Trophoblast cell (in vitro differentiated cells and primary cell): ENCODE results near the gene GALK1.

Experiments used
- DNase-seq, 2 donors: peaks; one replicate each; pipeline ENCODE4 v3.0.0-alpha.2; 2016
- H2AFZ ChIP-seq: 2 replicates; pipeline ENCODE4 v1.6.1; 2013; ENCODE audit warnings: low read length, moderate library complexity, mild to moderate bottlenecking; ENCODE audit not compliant: insufficient read depth, poor library complexity
- H2AK5ac ChIP-seq: 2 replicates; pipeline ENCODE4 v1.6.1; 2013; ENCODE audit warnings: mild to moderate bottlenecking, low read length
- H2BK120ac ChIP-seq: 2 replicates; pipeline ENCODE4 v1.6.1; 2013; ENCODE audit warnings: low read length, mild to moderate bottlenecking, moderate library complexity; ENCODE audit not compliant: insufficient read depth, poor library complexity
- H2BK12ac ChIP-seq: 2 replicates; pipeline ENCODE4 v1.6.1; 2013; ENCODE audit warnings: mild to moderate bottlenecking, low read length, moderate library complexity
- H2BK5ac ChIP-seq: 2 replicates; pipeline ENCODE4 v1.6.1; 2013; ENCODE audit warnings: low read length, low read depth, moderate library complexity, mild to moderate bottlenecking; ENCODE audit not compliant: poor library complexity
- H3K14ac ChIP-seq: 2 replicates; pipeline ENCODE4 v1.6.1; 2013; ENCODE audit warnings: mild to moderate bottlenecking, low read length
- H3K18ac ChIP-seq: 2 replicates; pipeline ENCODE4 v1.6.1; 2013; ENCODE audit warnings: mild to moderate bottlenecking, low read length
- H3K23ac ChIP-seq: 2 replicates; pipeline ENCODE4 v1.6.1; 2013; ENCODE audit warnings: low read length
- H3K27ac ChIP-seq: 2 replicates; pipeline ENCODE4 v1.5.1; 2013; ENCODE audit warnings: low read depth, mild to moderate bottlenecking, inconsistent platforms, low read length, moderate library complexity
- H3K27me3 ChIP-seq: 2 replicates; pipeline ENCODE4 v1.6.1; 2013; ENCODE audit warnings: inconsistent platforms, mild to moderate bottlenecking, low read length, moderate library complexity; ENCODE audit not compliant: insufficient read depth
- H3K36me3 ChIP-seq, 2 experiments: 1 replicate in 1 of 2; 2 replicates in 1 of 2; pipeline ENCODE4 v1.6.1; 2013; ENCODE audit warnings: low read length in 2 of 2, mild to moderate bottlenecking in 2 of 2, moderate library complexity in 1 of 2; ENCODE audit not compliant: insufficient read depth in 2 of 2, control insufficient read depth in 1 of 2
- H3K4ac ChIP-seq: 2 replicates; pipeline ENCODE4 v1.6.1; 2013; ENCODE audit warnings: low read depth, mild to moderate bottlenecking, low read length, moderate library complexity
- H3K4me1 ChIP-seq, 2 experiments: 1 replicate in 1 of 2; 2 replicates in 1 of 2; pipeline ENCODE4 v1.6.1; 2013; ENCODE audit warnings: low read length in 2 of 2, mild to moderate bottlenecking in 2 of 2, moderate library complexity in 1 of 2; ENCODE audit not compliant: insufficient read depth in 2 of 2, control insufficient read depth in 1 of 2
- H3K4me2 ChIP-seq: 2 replicates; pipeline ENCODE4 v1.6.1; 2013; ENCODE audit warnings: inconsistent platforms, mild to moderate bottlenecking, low read length, moderate library complexity
- H3K4me3 ChIP-seq: 2 replicates; pipeline ENCODE4 v1.5.1; 2013; ENCODE audit warnings: mild to moderate bottlenecking, low read depth, low read length, inconsistent platforms
- H3K79me1 ChIP-seq: one replicate; pipeline ENCODE4 v1.6.1; 2013; ENCODE audit warnings: low read length
- H3K79me2 ChIP-seq: 2 replicates; pipeline ENCODE4 v1.6.1; 2013; ENCODE audit warnings: low read length, mild to moderate bottlenecking; ENCODE audit not compliant: control insufficient read depth, insufficient read depth, poor library complexity
- H3K9ac ChIP-seq: 2 replicates; pipeline ENCODE4 v1.6.1; 2013; ENCODE audit warnings: mild to moderate bottlenecking, low read length
- H3K9me3 ChIP-seq: 2 replicates; pipeline ENCODE4 v1.6.1; 2013; ENCODE audit warnings: low read depth, mild to moderate bottlenecking, control low read depth, inconsistent platforms, low read length; ENCODE audit not compliant: insufficient read depth
- H4K12ac ChIP-seq: 2 replicates; pipeline ENCODE4 v1.6.1; 2013; ENCODE audit warnings: low read depth, mild to moderate bottlenecking, low read length, moderate library complexity
- H4K8ac ChIP-seq: 2 replicates; pipeline ENCODE4 v1.6.1; 2013; ENCODE audit warnings: low read depth, mild to moderate bottlenecking, low read length, moderate library complexity
- H4K91ac ChIP-seq: one replicate; pipeline ENCODE4 v1.6.1; 2013; ENCODE audit warnings: low read depth, mild to moderate bottlenecking, low read length, moderate library complexity
- WGBS: extraction: QIAGEN DNeasy Blood & Tissue Kit; methylation state at CpG from one replicate; pipeline ENCODE4 v1.1.7; 2013; ENCODE audit warnings: missing lambda C conversion rate; ENCODE audit not compliant: insufficient read length, insufficient coverage; ENCODE audit errors: extremely low coverage; 5-methylcytosine and 5-hydroxymethylcytosine counted together

The GALK1 gene

GRCh38 chr17:75803883-75804282 lies 38.9 kb upstream of the GALK1 start:
- Histone ChIP-seq H2BK5ac (no peak overlapping the region), H4K12ac (no peak overlapping the region), H3K18ac (no peak overlapping the region), H2AFZ (no peak overlapping the region), H4K8ac (no peak overlapping the region), H4K91ac (no peak overlapping the region), H3K9ac (no peak overlapping the region), H3K9me3 (no peaks in the 10 kb centered on the region), H2AK5ac (no peak overlapping the region), H3K23ac (no peak overlapping the region), H3K79me1 (peaks cover 7% of the 10 kb centered on the region), H3K79me2 (peaks cover 3% of the 10 kb centered on the region), H3K4me3 (no peak overlapping the region), H3K4ac (no peak overlapping the region), H3K4me1 (peaks cover 8 to 10% of the 10 kb centered on the region in 2 experiments), H3K36me3 (peaks cover 16 to 20% of the 10 kb centered on the region in 2 experiments), H3K14ac (no peak overlapping the region), H3K4me2 (no peak overlapping the region), H2BK12ac (no peak overlapping the region), H2BK120ac (no peak overlapping the region), H3K27ac (no peak overlapping the region), H3K27me3 (no peaks in the 10 kb centered on the region)
- no peak for DNase-seq
- WGBS = no CpG with 5 or more reads among the region's 1 CpG

GRCh38 chr17:75799402-75799801 lies 34.4 kb upstream of the GALK1 start:
- H3K4ac ChIP-seq = no peak overlapping the region
- H3K14ac ChIP-seq = no peak overlapping the region
- no peak overlapping the region for H3K27ac ChIP-seq
- no peak overlapping the region for H2AK5ac ChIP-seq
- no peak overlapping the region for H2BK120ac ChIP-seq
- H4K12ac ChIP-seq = no peak overlapping the region
- H3K27me3 ChIP-seq = no peaks in the 10 kb centered on the region
- WGBS = no CpG with 5 or more reads among the region's 4 CpGs
- H4K8ac ChIP-seq = no peak overlapping the region
- DNase-seq = no peak
- no peaks in the 10 kb centered on the region for H3K4me1 ChIP-seq
- no peak overlapping the region for H4K91ac ChIP-seq
- no peak overlapping the region for H2AFZ ChIP-seq
- no peak overlapping the region for H2BK5ac ChIP-seq
- no peak overlapping the region for H3K4me2 ChIP-seq
- no peaks in the 10 kb centered on the region for H3K9me3 ChIP-seq
- H3K36me3 ChIP-seq = peaks cover 35 to 39% of the 10 kb centered on the region in 2 experiments
- no peak overlapping the region for H3K23ac ChIP-seq
- H2BK12ac ChIP-seq = no peak overlapping the region
- no peak overlapping the region for H3K9ac ChIP-seq
- no peaks in the 10 kb centered on the region for H3K79me2 ChIP-seq
- H3K79me1 ChIP-seq = no peaks in the 10 kb centered on the region
- no peak overlapping the region for H3K18ac ChIP-seq
- H3K4me3 ChIP-seq = no peak overlapping the region

- no CpG with 5 or more reads among the region's 8 CpGs for WGBS
- H2AFZ ChIP-seq = no peak overlapping the region
Observed at GRCh38 chr17:75795820-75796607, 31.0 kb upstream of the GALK1 start.

GRCh38 chr17:75793460-75793859 lies 28.5 kb upstream of the GALK1 start:
- peaks cover 1% of the 10 kb centered on the region for H3K79me2 ChIP-seq
- no peak overlapping the region for H3K4ac ChIP-seq
- H2AK5ac ChIP-seq = no peak overlapping the region
- H3K4me3 ChIP-seq = no peak overlapping the region
- no peak for DNase-seq
- no peak overlapping the region for H3K9ac ChIP-seq
- no peak overlapping the region for H4K91ac ChIP-seq
- no peaks in the 10 kb centered on the region for H3K9me3 ChIP-seq
- no peak overlapping the region for H3K27ac ChIP-seq
- H3K79me1 ChIP-seq = no peaks in the 10 kb centered on the region
- no peak overlapping the region for H2BK120ac ChIP-seq
- H2BK5ac ChIP-seq = no peak overlapping the region
- no peak overlapping the region for H4K12ac ChIP-seq
- WGBS = no CpG with 5 or more reads among the region's 1 CpG
- no peak overlapping the region for H3K23ac ChIP-seq
- peaks cover 18 to 28% of the 10 kb centered on the region in 2 experiments for H3K36me3 ChIP-seq
- H2BK12ac ChIP-seq = no peak overlapping the region
- no peak overlapping the region for H3K14ac ChIP-seq
- H3K18ac ChIP-seq = no peak overlapping the region
- H3K4me2 ChIP-seq = no peak overlapping the region
- no peaks in the 10 kb centered on the region for H3K27me3 ChIP-seq
- no peak overlapping the region for H4K8ac ChIP-seq
- no peaks in the 10 kb centered on the region for H3K4me1 ChIP-seq
- H2AFZ ChIP-seq = no peak overlapping the region

More at GRCh38 chr17:75795820-75796607, 31.0 kb upstream of the GALK1 start:
- no peak overlapping the region for H3K14ac ChIP-seq
- H2AK5ac ChIP-seq = no peak overlapping the region
- no peak overlapping the region for H2BK120ac ChIP-seq
- no peaks in the 10 kb centered on the region for H3K79me1 ChIP-seq
- peak overlapping the region; percentile 64 for H3K18ac ChIP-seq
- DNase-seq = no peak
- H2BK5ac ChIP-seq = no peak overlapping the region
- H4K91ac ChIP-seq = no peak overlapping the region
- no peaks in the 10 kb centered on the region for H3K79me2 ChIP-seq
- H3K27ac ChIP-seq = no peak overlapping the region
- H3K4me3 ChIP-seq = no peak overlapping the region
- H3K36me3 ChIP-seq = peaks cover 33 to 43% of the 10 kb centered on the region in 2 experiments
- no peak overlapping the region for H4K12ac ChIP-seq
- H3K23ac ChIP-seq = no peak overlapping the region
- no peak overlapping the region for H2BK12ac ChIP-seq
- no peaks in the 10 kb centered on the region for H3K27me3 ChIP-seq
- no peaks in the 10 kb centered on the region for H3K9me3 ChIP-seq
- no peak overlapping the region for H3K9ac ChIP-seq
- no peak overlapping the region for H3K4ac ChIP-seq
- H4K8ac ChIP-seq = no peak overlapping the region
- no peaks in the 10 kb centered on the region for H3K4me1 ChIP-seq
- H3K4me2 ChIP-seq = no peak overlapping the region
